Measurements from ENCODE around the gene VSIG4.

Gene VSIG4

GRCh38 chrX:66008328-66008970 is 31.4 kb downstream of the VSIG4 start:
- TF ChIP-seq, protein P1, sequence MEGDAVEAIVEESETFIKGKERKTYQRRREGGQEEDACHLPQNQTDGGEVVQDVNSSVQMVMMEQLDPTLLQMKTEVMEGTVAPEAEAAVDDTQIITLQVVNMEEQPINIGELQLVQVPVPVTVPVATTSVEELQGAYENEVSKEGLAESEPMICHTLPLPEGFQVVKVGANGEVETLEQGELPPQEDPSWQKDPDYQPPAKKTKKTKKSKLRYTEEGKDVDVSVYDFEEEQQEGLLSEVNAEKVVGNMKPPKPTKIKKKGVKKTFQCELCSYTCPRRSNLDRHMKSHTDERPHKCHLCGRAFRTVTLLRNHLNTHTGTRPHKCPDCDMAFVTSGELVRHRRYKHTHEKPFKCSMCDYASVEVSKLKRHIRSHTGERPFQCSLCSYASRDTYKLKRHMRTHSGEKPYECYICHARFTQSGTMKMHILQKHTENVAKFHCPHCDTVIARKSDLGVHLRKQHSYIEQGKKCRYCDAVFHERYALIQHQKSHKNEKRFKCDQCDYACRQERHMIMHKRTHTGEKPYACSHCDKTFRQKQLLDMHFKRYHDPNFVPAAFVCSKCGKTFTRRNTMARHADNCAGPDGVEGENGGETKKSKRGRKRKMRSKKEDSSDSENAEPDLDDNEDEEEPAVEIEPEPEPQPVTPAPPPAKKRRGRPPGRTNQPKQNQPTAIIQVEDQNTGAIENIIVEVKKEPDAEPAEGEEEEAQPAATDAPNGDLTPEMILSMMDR (IDR thresholded peaks at IDR 0.05), result no peak
- Histone ChIP-seq H3K27ac (no peak overlapping the region), H3K9ac (no peak overlapping the region), H2AFZ (no peak overlapping the region), H3K9me3 (ENCODE audit: control insufficient read depth, low read length) (no peaks in the 10 kb centered on the region), H3K27me3 (ENCODE audit: control insufficient read depth, insufficient read depth, low read length) (no peaks in the 10 kb centered on the region), H3K79me2 (no peaks in the 10 kb centered on the region), H3K4me3 (ENCODE audit: low read depth, low read length) (no peak overlapping the region), H3K36me3 (ENCODE audit: control insufficient read depth, insufficient read depth, low read length) (no peaks in the 10 kb centered on the region), H3K4me2 (ENCODE audit: low read length) (no peak overlapping the region), H3K4me1 (no peaks in the 10 kb centered on the region)

GRCh38 chrX:66007851-66008250 is 32.0 kb downstream of the VSIG4 start:
- Histone ChIP-seq H3K9ac (no peak overlapping the region), H3K36me3 (ENCODE audit: control insufficient read depth, insufficient read depth, low read length) (no peaks in the 10 kb centered on the region), H3K27me3 (ENCODE audit: control insufficient read depth, insufficient read depth, low read length) (no peaks in the 10 kb centered on the region), H3K4me1 (no peaks in the 10 kb centered on the region), H3K9me3 (ENCODE audit: control insufficient read depth, low read length) (no peaks in the 10 kb centered on the region), H2AFZ (no peak overlapping the region), H3K4me3 (ENCODE audit: low read depth, low read length) (no peak overlapping the region), H3K4me2 (ENCODE audit: low read length) (no peak overlapping the region), H3K79me2 (no peaks in the 10 kb centered on the region), H3K27ac (no peak overlapping the region)
- TF ChIP-seq, protein P1 (IDR thresholded peaks at IDR 0.05), result no peak

GRCh38 chrX:66005830-66006449 is 33.9 kb downstream of the VSIG4 start:
- Histone ChIP-seq H2AFZ (no peak overlapping the region), H3K27ac (no peak overlapping the region), H3K9me3 (ENCODE audit: control insufficient read depth, low read length) (no peaks in the 10 kb centered on the region), H3K36me3 (ENCODE audit: control insufficient read depth, insufficient read depth, low read length) (no peaks in the 10 kb centered on the region), H3K27me3 (ENCODE audit: control insufficient read depth, insufficient read depth, low read length) (no peaks in the 10 kb centered on the region), H3K4me3 (ENCODE audit: low read depth, low read length) (no peak overlapping the region), H3K79me2 (no peaks in the 10 kb centered on the region), H3K9ac (no peak overlapping the region), H3K4me1 (no peaks in the 10 kb centered on the region), H3K4me2 (ENCODE audit: low read length) (no peak overlapping the region)
- TF ChIP-seq, protein P1 (IDR thresholded peaks at IDR 0.05), result no peak

- Histone ChIP-seq H3K9me3 (ENCODE audit: control insufficient read depth, low read length) (no peaks in the 10 kb centered on the region), H3K4me2 (ENCODE audit: low read length) (no peak overlapping the region), H3K9ac (no peak overlapping the region), H3K4me1 (no peaks in the 10 kb centered on the region), H3K4me3 (ENCODE audit: low read depth, low read length) (no peak overlapping the region), H3K36me3 (ENCODE audit: control insufficient read depth, insufficient read depth, low read length) (no peaks in the 10 kb centered on the region), H2AFZ (no peak overlapping the region), H3K79me2 (no peaks in the 10 kb centered on the region), H3K27ac (no peak overlapping the region), H3K27me3 (ENCODE audit: control insufficient read depth, insufficient read depth, low read length) (no peaks in the 10 kb centered on the region)
- TF ChIP-seq, protein P1 (IDR thresholded peaks at IDR 0.05), result no peak
Measured at GRCh38 chrX:66004928-66005829, 34.7 kb downstream of the VSIG4 start.
